Rectal smooth muscle tissue (tissue), 1 donor: ENCODE data around the gene HOXA4.

Experiments
- H3K27ac ChIP-seq: one replicate; pipeline ENCODE4 v1.7.0; 2013; ENCODE audit warnings: low read depth, low read length, inconsistent platforms
- H3K27me3 ChIP-seq: one replicate; pipeline ENCODE4 v1.7.0; 2013; ENCODE audit warnings: low read length; ENCODE audit not compliant: control insufficient read depth, insufficient read depth
- H3K36me3 ChIP-seq: one replicate; pipeline ENCODE4 v1.7.0; 2013; ENCODE audit warnings: low read length; ENCODE audit not compliant: control insufficient read depth, insufficient read depth
- H3K4me1 ChIP-seq: one replicate; pipeline ENCODE4 v1.7.0; 2013; ENCODE audit warnings: low read length; ENCODE audit not compliant: control insufficient read depth, insufficient read depth
- H3K4me3 ChIP-seq: one replicate; pipeline ENCODE4 v1.7.0; 2013; ENCODE audit warnings: low read length
- H3K9ac ChIP-seq: one replicate; pipeline ENCODE4 v1.7.0; 2013; ENCODE audit warnings: low read length

Gene HOXA4

DNA sequence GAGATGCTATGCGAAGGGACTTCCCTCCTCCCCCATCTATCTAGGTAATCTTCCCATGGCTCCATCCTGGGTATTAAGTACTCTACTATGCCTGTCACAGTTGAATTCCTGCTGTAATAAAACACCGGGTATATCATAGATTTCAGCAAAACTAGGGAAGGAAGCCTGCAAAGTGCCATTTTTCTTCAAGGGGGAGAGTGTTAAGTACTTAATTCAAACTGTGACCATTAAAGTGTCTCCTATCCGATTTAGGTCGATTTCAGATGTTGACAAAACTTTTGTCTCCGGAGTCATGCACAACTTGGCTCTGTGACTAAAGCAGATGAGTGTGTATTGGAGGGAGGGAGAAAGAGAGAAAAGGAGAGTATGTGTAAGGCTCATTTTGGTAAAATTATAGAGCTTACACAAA, 4.6 kb downstream of the HOXA4 start:
- Histone ChIP-seq H3K4me1 (peaks cover 33% of the 10 kb centered on the region), H3K9ac (no peak overlapping the region), H3K4me3 (no peak overlapping the region), H3K36me3 (peaks cover 2% of the 10 kb centered on the region), H3K27ac (no peak overlapping the region), H3K27me3 (no peaks in the 10 kb centered on the region)

DNA sequence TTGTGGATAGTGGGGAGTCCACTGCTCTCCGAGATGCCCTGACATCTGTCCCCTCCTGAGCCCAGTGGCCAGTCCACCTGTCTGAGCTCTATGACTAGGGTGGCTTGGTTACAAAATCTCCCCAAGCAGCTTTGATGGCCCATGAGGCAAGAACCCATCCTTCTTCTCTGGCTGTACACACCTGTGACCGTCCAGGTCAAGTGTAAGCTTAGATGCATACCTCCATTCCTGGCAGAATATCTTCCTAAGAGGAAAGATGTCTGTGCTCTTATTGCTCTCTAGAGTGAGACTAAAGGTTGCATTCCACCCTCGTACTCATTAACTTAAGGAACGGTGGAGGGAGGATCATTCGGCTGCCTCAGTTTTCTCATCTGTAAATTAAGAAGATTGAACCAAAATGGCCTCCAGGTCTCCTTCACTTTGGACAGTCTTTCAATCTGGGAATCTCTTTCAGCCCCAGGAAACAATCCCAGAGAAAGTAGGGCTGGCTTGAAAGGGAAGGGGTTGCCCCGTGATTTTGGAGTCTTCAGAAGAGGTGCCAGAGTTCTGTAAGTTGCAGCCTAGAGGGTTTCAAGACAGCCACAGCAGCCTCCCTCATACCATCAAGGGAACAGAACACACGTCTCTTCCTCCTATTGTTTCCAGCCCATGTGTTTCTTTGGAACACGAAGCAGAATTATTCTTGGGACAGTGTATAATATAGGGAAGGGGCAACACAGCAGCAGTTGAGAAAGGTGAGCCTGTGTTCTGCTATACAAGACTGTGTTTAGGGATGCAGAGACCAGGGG, 5.5 kb downstream of the HOXA4 start:
- peaks cover 33% of the 10 kb centered on the region for H3K4me1 ChIP-seq

DNA sequence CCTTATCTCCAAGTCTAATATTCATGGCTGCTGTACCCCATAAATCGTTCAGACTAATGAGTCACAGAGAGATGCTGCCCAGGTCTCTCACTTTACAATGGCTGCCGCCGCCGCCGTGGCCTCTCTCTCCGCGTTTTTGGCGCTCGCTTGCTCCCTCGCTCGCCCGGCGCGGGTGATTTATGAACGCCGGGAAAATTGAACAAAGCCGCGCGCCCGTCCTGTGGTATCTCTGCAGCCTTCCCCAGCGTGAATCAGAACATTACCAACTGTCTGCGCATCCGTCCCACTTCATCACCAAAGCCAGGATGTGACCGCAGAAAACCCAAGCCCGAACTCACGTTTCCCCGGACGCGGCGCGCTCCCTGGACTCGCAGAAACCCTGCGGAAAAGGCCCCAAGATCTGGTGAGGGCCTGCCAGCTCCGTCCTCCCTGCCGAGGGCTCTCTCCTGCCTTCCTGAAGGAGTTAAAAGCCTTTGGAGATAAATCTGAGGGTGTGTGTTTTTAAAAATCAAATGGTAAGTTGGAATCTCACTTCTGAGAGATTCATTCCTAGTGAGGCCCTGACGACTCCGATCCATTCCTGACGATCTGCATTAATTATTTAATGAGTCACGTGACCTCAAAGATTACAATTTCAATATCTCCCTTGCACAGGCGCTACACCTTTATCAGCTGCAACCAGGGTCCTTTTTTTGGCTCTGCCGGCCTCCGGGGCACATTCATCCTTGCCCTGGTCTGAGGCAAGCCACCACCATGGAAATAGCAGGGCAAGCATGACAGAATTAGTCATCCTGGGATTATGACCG, 6.3 kb downstream of the HOXA4 start:
- no peak overlapping the region for H3K9ac ChIP-seq
- peaks cover 2% of the 10 kb centered on the region for H3K36me3 ChIP-seq
- H3K4me3 ChIP-seq = peak overlapping the region; percentile 49
- no peaks in the 10 kb centered on the region for H3K27me3 ChIP-seq
- H3K27ac ChIP-seq = peak overlapping the region; percentile 73
- peaks cover 29% of the 10 kb centered on the region for H3K4me1 ChIP-seq

More for the DNA sequence above, 5.5 kb downstream of the HOXA4 start:
- H3K9ac ChIP-seq = no peak overlapping the region
- H3K36me3 ChIP-seq = peaks cover 2% of the 10 kb centered on the region
- H3K27ac ChIP-seq = peak overlapping the region; percentile 3
- H3K4me3 ChIP-seq = peak overlapping the region; percentile 49
- H3K27me3 ChIP-seq = no peaks in the 10 kb centered on the region

DNA sequence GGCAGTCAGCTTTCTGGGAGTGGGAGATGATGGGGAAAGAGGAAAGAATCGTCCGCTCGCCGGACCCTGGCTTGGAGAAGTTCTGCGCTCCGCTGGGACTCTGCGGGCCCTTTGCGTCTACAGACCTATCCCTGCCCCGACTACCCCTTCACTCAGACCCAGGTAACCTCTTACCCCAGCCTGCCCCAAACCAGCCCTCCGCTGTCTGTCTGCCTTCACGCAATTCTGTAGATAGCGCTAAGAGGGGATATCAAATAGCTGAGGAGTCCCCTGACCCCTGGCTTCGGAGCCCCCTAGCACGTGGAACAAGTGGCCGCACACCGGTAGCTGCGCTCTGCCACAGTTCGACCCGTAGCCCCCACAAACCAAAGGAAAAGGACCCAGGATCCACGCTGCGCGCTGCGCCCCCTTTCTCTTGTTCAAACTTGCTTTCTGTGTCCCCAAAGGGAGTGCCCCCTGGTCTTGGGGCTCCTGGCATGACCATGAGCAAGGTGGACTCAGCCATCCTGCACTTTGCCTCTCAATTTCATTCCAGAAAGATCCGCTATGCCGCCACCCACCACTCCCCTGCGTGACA, 7.0 kb downstream of the HOXA4 start:
- H3K27ac ChIP-seq = peak overlapping the region; percentile 73
- peaks cover 2% of the 10 kb centered on the region for H3K36me3 ChIP-seq
- peak overlapping the region; percentile 21 for H3K9ac ChIP-seq
- no peaks in the 10 kb centered on the region for H3K27me3 ChIP-seq
- H3K4me3 ChIP-seq = peak overlapping the region; percentile 49
- peaks cover 24% of the 10 kb centered on the region for H3K4me1 ChIP-seq

DNA sequence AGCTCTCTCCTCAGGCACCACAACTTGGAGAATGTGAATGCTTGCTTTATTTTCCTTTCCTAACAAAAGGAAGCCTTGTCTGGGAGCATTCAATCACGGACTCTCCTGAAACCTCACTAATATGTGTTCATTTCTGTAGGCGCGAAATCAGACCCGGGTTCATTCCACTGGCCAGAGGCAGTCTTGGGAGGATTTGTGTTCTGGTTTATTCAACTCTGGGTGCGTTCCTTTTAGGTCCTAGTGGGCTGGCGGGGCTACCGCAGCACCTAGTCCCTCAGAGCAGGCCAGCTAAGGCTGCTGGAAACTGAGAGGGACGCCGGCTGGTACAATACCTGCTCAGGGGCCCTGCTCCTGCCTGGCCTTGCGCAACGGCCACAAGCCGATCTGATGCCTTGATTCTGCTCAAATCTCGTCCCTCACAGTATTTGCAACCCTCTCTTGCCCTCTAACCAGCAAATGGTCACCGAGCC, 7.5 kb downstream of the HOXA4 start:
- Histone ChIP-seq H3K4me1 (peaks cover 19% of the 10 kb centered on the region), H3K27ac (peak overlapping the region; percentile 73), H3K9ac (no peak overlapping the region)

DNA sequence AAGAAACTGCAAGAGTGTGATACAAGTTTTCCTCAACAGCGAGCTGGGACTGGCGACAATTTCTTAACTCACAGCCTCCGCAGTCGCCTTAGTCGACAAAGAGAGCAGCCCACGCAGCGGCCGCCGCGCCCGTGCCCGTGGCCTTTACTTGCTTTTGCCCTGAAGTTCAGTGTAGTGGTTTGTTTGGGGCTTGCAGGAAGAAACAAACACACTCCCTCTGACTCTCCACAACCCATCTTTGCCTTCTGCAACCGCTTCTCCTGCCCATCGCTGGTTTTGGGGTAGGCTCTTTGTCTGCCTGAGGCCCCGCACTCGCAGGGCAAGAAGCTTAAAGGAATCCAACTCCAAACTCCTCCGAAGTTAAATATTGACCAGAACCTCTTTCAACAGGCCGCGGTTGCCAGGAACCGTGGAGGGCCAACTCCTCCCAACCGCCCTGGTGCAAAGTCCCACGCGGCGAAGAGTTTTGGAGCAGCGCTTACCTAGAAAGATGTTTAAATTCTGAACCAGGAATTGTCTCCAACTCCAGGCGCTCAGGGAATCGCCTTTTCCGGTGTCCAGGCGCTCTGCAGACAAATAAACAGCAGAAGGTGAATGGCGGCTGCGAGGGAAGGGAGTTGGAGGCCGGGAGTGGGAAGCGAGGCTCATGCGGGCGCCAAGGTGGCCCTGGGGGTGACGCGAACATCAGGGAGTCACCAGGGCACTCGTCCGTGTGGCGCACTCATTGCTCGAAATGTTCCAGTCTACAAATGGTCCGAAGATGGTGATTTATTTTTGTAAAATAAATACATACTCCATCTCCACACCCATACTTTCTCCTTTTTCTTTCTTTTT, 8.3 kb downstream of the HOXA4 start:
- no peak overlapping the region for H3K27ac ChIP-seq

More for the DNA sequence above, 7.5 kb downstream of the HOXA4 start:
- Histone ChIP-seq H3K27me3 (no peaks in the 10 kb centered on the region), H3K36me3 (peaks cover 2% of the 10 kb centered on the region), H3K4me3 (peak overlapping the region; percentile 49)

DNA sequence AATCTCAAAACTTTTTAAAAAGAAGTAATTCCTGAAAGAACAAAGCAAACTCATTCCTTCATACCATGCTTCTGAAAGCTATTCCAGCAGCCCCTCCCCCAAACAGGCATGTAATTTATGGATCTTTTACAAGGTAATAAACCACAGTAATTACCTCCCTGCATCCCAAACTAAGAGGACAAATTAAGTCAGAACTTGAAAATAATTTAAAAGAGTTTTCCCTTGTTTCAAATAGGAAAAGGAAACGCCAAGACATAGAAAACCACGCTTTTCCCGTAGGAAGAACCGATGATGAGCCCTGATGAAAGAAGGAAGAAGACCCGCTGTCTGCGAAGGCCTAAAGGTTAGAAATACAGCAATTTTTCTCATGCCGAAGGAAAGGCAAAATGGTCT, 8.9 kb downstream of the HOXA4 start:
- no peaks in the 10 kb centered on the region for H3K27me3 ChIP-seq
- no peak overlapping the region for H3K9ac ChIP-seq
- peaks cover 2% of the 10 kb centered on the region for H3K36me3 ChIP-seq
- H3K4me3 ChIP-seq = peak overlapping the region; percentile 42
- H3K27ac ChIP-seq = no peak overlapping the region
- peaks cover 14% of the 10 kb centered on the region for H3K4me1 ChIP-seq

More for the DNA sequence above, 8.3 kb downstream of the HOXA4 start:
- Histone ChIP-seq H3K4me3 (peak overlapping the region; percentile 49), H3K9ac (no peak overlapping the region), H3K36me3 (peaks cover 2% of the 10 kb centered on the region), H3K27me3 (no peaks in the 10 kb centered on the region), H3K4me1 (peaks cover 16% of the 10 kb centered on the region)

DNA sequence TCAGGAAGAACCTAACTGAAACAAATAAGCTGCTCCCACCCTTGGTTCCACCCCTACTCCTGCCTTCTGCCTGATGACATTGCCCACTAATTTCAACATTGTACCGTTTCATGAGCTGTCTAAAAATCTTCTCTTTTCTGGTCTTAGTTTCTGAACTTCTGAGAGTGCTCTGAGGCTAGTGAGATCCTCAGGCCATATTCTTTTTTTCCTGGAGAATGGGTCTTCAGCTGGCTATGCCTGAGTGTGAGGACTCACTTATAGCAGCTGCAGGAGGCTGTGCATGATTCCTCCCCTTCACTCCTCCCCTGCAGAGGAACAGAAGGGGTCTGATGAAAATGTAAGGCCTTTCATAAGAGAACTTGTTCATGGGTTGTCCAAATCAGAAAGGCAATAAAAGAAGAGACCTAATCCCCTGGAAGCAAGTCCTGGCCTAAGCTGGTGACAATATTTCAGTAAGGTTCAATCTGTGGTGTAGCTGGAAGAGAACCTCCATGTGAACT, 11.1 kb downstream of the HOXA4 start:
- H3K4me3 ChIP-seq = no peak overlapping the region
- H3K9ac ChIP-seq = no peak overlapping the region
- peaks cover 2% of the 10 kb centered on the region for H3K36me3 ChIP-seq
- H3K27me3 ChIP-seq = no peaks in the 10 kb centered on the region
- peaks cover 16% of the 10 kb centered on the region for H3K4me1 ChIP-seq
- H3K27ac ChIP-seq = no peak overlapping the region

DNA sequence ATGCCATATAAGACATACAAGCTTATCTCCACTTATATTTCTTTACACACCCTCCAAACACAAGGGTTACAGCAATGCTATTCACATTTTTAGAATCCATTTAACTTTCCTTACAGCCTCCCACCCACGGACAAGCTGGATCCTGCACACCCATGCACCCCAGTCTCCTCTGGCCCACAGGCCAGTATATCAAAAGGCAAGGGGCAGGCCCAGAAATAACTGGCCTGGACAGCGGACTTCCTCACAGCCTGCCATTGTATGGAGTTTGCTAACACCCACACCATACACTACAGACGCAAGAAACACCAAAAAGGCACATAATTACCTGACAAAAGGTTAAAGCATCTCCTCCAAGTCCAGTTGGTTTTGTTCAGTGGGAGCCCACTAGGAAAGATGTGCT, 12.0 kb downstream of the HOXA4 start:
- Histone ChIP-seq H3K9ac (no peak overlapping the region), H3K4me3 (peak overlapping the region; percentile 36), H3K27me3 (no peaks in the 10 kb centered on the region), H3K4me1 (peaks cover 16% of the 10 kb centered on the region), H3K36me3 (peaks cover 2% of the 10 kb centered on the region), H3K27ac (peak overlapping the region; percentile 68)

DNA sequence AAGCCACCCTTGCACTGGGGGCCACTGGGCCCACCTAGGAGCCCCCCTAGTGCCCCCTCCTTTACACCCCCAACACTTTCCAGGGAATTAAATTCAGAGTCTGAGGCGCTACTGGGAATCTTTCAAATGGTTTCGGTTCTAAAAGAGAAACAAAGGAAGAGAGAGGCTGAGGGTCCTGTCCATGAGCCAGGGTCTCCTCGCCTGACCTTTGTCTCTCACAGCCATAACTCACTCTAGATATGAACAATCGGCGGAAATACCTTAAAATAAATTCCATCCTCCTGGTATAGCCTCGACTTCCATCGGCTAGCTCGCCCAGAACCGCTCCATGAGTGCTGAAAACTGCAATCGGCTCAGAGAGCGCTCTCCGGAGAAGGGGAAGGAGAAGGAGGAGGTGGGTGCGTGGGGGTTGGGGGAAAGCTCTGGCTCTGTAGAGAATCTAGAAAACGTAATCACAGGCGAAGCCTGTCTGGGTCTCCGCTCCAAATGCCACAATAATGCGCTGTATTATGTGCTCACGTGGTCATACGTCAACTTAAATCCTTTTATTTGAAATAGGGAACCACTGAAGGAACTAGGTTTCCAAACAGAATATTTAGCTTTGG, 12.6 kb downstream of the HOXA4 start:
- Histone ChIP-seq H3K36me3 (peaks cover 2% of the 10 kb centered on the region), H3K27ac (peak overlapping the region; percentile 68), H3K4me1 (peaks cover 18% of the 10 kb centered on the region), H3K9ac (no peak overlapping the region), H3K27me3 (no peaks in the 10 kb centered on the region), H3K4me3 (peak overlapping the region; percentile 81)
